ENCODE results near the gene ZBTB45.

Gene ZBTB45

DNA sequence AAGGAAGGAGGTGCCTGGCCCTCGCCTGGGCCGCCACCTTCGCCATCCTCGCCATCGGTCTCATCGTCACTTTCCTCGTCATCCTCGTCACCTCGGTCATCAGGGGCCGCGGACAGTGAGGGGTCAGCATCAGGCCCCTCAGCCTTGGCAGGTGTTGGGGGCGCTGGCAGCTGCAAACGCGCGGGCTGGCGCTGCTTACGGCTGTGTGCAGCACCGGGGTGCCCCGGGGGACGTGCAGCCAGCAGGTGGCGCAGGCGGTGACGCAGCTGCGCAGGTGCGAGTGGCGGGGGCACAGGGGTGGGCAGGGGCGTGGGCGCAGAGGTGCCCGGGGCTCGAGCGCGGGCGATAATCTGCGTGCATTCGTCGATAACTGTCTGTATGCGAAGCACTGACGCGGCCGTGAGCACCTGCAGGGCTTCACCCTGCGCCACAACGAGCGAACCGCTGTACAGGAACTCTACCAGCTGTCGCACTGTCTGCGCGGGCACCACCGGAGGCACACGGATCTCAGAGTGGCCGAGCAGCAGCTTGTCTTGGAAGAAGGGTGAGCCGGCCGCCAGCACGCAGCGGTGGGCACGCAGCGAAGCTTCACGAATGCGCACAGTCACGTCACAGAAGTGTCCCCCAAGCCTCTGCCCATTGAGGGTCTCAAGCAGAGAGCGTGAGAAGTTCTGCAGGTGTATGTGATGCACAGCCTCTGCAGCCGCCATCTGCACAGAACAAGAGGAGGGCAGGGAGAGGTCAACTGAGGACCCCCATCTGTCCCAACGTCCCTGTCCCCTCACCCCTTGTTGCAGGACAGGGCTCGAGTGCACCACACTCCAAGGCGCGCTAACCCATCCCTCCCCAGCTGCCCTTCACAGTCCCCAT is 2.4 kb downstream of the ZBTB45 start:
- Histone ChIP-seq H3K27me3 (ENCODE audit: insufficient read depth, low read length) (no peaks in the 10 kb centered on the region), H3K4ac (ENCODE audit: low read depth, low read length) (peak overlapping the region; percentile 49), H3K14ac (ENCODE audit: low read length) (no peak overlapping the region), H3K27ac (ENCODE audit: low read depth, low read length) (no peak overlapping the region), H2AK5ac (ENCODE audit: low read length) (no peak overlapping the region), H3K9ac (ENCODE audit: low read length) (no peak overlapping the region), H4K91ac (ENCODE audit: low read depth, low read length) (no peak overlapping the region), H3K4me2 (ENCODE audit: low read length) (no peak overlapping the region), H3K18ac (ENCODE audit: low read length) (no peak overlapping the region), H3K4me1 (ENCODE audit: control insufficient read depth in 1 of 2, insufficient read depth in 2 of 2, low read length in 2 of 2) (peaks cover 13 to 16% of the 10 kb centered on the region in 2 experiments), H3K4me3 (ENCODE audit: low read depth, low read length) (peak overlapping the region; percentile 34), H3K23ac (ENCODE audit: low read length) (no peak overlapping the region), H2BK5ac (ENCODE audit: low read depth, low read length, poor library complexity) (no peak overlapping the region), H3K79me1 (ENCODE audit: low read length) (peaks cover 17% of the 10 kb centered on the region), H3K79me2 (ENCODE audit: control insufficient read depth, insufficient read depth, low read length, poor library complexity) (peaks cover 21% of the 10 kb centered on the region), H2AFZ (ENCODE audit: insufficient read depth, low read length, poor library complexity) (no peak overlapping the region), H3K36me3 (ENCODE audit: control insufficient read depth in 1 of 2, insufficient read depth in 2 of 2, low read length in 2 of 2) (peaks cover 21 to 25% of the 10 kb centered on the region in 2 experiments), H4K12ac (ENCODE audit: low read depth, low read length) (no peak overlapping the region), H3K9me3 (ENCODE audit: insufficient read depth, low read depth, low read length) (no peaks in the 10 kb centered on the region), H2BK120ac (ENCODE audit: insufficient read depth, low read length, poor library complexity) (no peak overlapping the region), H4K8ac (ENCODE audit: low read depth, low read length) (no peak overlapping the region), H2BK12ac (ENCODE audit: low read length) (no peak overlapping the region)
- WGBS (ENCODE audit: extremely low coverage, insufficient coverage, insufficient read length), result no CpG with 5 or more reads among the region's 65 CpGs
- DNase-seq, result no peak

DNA sequence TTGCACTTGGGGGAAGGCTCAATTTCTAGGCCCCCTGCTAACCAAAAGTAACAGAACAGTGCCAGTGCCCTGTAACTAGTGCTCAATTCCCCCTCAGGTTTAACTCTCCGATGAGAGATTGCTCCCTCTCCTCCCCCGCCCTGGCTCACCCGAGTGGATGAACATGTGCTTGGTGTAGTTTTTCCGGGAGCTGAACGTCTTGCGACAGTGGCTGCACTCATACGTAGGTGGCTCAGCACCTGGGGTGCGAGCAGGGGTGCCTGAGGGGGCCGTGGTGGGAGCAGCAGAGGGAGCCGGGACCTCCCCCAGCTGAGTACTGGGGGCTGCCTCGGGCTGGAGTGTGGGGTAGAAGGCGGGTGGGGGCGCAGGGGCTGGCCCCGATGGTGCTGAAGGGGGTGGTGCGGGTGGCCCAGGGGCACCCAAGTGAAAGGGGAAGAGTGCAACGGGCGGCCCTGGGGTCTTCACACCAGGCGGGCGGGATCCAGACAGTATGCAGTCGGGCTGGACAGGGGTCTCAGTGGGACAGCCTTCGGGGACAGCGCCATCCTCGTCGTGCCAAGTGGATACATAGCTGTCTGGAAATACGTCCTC is 3.3 kb downstream of the ZBTB45 start:
- Histone ChIP-seq H2BK120ac (ENCODE audit: insufficient read depth, low read length, poor library complexity) (no peak overlapping the region), H3K4ac (ENCODE audit: low read depth, low read length) (no peak overlapping the region), H4K12ac (ENCODE audit: low read depth, low read length) (no peak overlapping the region), H3K23ac (ENCODE audit: low read length) (no peak overlapping the region), H2AK5ac (ENCODE audit: low read length) (no peak overlapping the region), H2AFZ (ENCODE audit: insufficient read depth, low read length, poor library complexity) (no peak overlapping the region), H3K4me1 (ENCODE audit: control insufficient read depth in 1 of 2, insufficient read depth in 2 of 2, low read length in 2 of 2) (peaks cover 13 to 16% of the 10 kb centered on the region in 2 experiments), H3K27ac (ENCODE audit: low read depth, low read length) (no peak overlapping the region), H3K36me3 (ENCODE audit: control insufficient read depth in 1 of 2, insufficient read depth in 2 of 2, low read length in 2 of 2) (peaks cover 21 to 25% of the 10 kb centered on the region in 2 experiments), H3K18ac (ENCODE audit: low read length) (no peak overlapping the region), H3K27me3 (ENCODE audit: insufficient read depth, low read length) (no peaks in the 10 kb centered on the region), H3K4me2 (ENCODE audit: low read length) (no peak overlapping the region), H3K79me2 (ENCODE audit: control insufficient read depth, insufficient read depth, low read length, poor library complexity) (peaks cover 21% of the 10 kb centered on the region), H2BK12ac (ENCODE audit: low read length) (no peak overlapping the region), H3K9me3 (ENCODE audit: insufficient read depth, low read depth, low read length) (no peaks in the 10 kb centered on the region), H4K91ac (ENCODE audit: low read depth, low read length) (no peak overlapping the region), H4K8ac (ENCODE audit: low read depth, low read length) (no peak overlapping the region), H3K79me1 (ENCODE audit: low read length) (peaks cover 17% of the 10 kb centered on the region), H3K4me3 (ENCODE audit: low read depth, low read length) (no peak overlapping the region), H3K9ac (ENCODE audit: low read length) (no peak overlapping the region), H2BK5ac (ENCODE audit: low read depth, low read length, poor library complexity) (no peak overlapping the region), H3K14ac (ENCODE audit: low read length) (no peak overlapping the region)
- no peak for DNase-seq
- WGBS (ENCODE audit: extremely low coverage, insufficient coverage, insufficient read length), result no CpG with 5 or more reads among the region's 25 CpGs

DNA sequence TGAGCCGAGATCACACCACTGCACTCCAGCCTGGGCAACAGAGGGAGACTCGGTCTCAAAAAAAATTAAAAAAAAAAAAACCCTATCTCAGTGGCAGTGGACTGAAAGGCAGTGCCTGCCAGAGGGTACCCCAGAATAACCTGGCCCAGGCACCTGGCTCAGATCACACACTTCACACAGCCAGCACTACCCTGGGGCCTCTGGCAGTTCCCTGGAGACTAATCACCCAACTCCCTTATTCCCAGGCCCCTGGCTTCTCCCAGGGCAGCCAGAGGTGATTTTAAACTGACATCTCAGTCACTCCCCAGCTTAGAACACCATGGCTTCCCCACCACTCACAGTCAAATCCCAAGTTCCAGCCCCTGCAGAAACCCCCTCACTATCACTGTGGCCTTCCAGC is 4.4 kb downstream of the ZBTB45 start:
- no peak overlapping the region for H3K18ac ChIP-seq (ENCODE audit: low read length)
- no peak overlapping the region for H3K9ac ChIP-seq (ENCODE audit: low read length)
- H3K4me1 ChIP-seq (ENCODE audit: control insufficient read depth in 1 of 2, insufficient read depth in 2 of 2, low read length in 2 of 2), result peaks cover 13 to 16% of the 10 kb centered on the region in 2 experiments
- H3K27me3 ChIP-seq (ENCODE audit: insufficient read depth, low read length), result no peaks in the 10 kb centered on the region
- H3K79me1 ChIP-seq (ENCODE audit: low read length), result peaks cover 17% of the 10 kb centered on the region
- no peak overlapping the region for H2BK12ac ChIP-seq (ENCODE audit: low read length)
- peaks cover 21% of the 10 kb centered on the region for H3K79me2 ChIP-seq (ENCODE audit: control insufficient read depth, insufficient read depth, low read length, poor library complexity)
- no peak overlapping the region for H4K8ac ChIP-seq (ENCODE audit: low read depth, low read length)
- no peak overlapping the region for H2AFZ ChIP-seq (ENCODE audit: insufficient read depth, low read length, poor library complexity)
- no peak overlapping the region for H3K4ac ChIP-seq (ENCODE audit: low read depth, low read length)
- no peak overlapping the region for H3K4me2 ChIP-seq (ENCODE audit: low read length)
- no peak overlapping the region for H3K23ac ChIP-seq (ENCODE audit: low read length)
- H3K36me3 ChIP-seq (ENCODE audit: control insufficient read depth in 1 of 2, insufficient read depth in 2 of 2, low read length in 2 of 2), result peaks cover 21 to 25% of the 10 kb centered on the region in 2 experiments
- H2AK5ac ChIP-seq (ENCODE audit: low read length), result no peak overlapping the region
- H4K91ac ChIP-seq (ENCODE audit: low read depth, low read length), result no peak overlapping the region
- DNase-seq, result no peak
- H2BK120ac ChIP-seq (ENCODE audit: insufficient read depth, low read length, poor library complexity), result no peak overlapping the region
- no peak overlapping the region for H3K27ac ChIP-seq (ENCODE audit: low read depth, low read length)
- no peaks in the 10 kb centered on the region for H3K9me3 ChIP-seq (ENCODE audit: insufficient read depth, low read depth, low read length)
- H4K12ac ChIP-seq (ENCODE audit: low read depth, low read length), result no peak overlapping the region
- no peak overlapping the region for H2BK5ac ChIP-seq (ENCODE audit: low read depth, low read length, poor library complexity)
- H3K4me3 ChIP-seq (ENCODE audit: low read depth, low read length), result no peak overlapping the region
- no CpG with 5 or more reads among the region's 2 CpGs for WGBS (ENCODE audit: extremely low coverage, insufficient coverage, insufficient read length)
- no peak overlapping the region for H3K14ac ChIP-seq (ENCODE audit: low read length)

DNA sequence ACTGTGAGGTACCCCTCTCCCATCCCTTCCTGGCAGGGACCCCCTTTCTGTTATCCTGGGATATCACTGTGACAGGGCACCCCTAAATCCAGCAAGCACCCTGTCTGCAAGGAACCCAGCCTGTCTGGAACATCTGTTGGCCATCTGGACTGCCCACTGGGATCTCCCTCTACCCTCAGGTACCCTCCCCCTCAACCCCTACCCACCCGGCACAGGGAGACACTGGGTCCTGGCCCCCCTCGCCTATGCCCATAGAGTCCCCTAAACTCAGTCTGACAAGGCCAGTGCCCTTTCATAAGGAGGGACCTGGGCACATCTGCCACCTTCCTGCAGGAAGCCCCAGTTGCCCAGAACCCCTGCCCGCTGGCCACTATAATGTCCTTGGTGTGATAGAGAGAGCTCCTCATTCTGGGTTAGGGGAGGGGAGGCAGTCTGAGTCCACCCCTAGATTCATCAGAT is 5.0 kb downstream of the ZBTB45 start:
- Histone ChIP-seq H3K4me3 (ENCODE audit: low read depth, low read length) (peak overlapping the region; percentile 62), H3K23ac (ENCODE audit: low read length) (no peak overlapping the region), H2BK12ac (ENCODE audit: low read length) (no peak overlapping the region), H3K9me3 (ENCODE audit: insufficient read depth, low read depth, low read length) (no peaks in the 10 kb centered on the region), H2BK120ac (ENCODE audit: insufficient read depth, low read length, poor library complexity) (no peak overlapping the region), H3K4me2 (ENCODE audit: low read length) (peak overlapping the region; percentile 50), H3K4ac (ENCODE audit: low read depth, low read length) (no peak overlapping the region), H3K4me1 (ENCODE audit: control insufficient read depth in 1 of 2, insufficient read depth in 2 of 2, low read length in 2 of 2) (peaks cover 13 to 16% of the 10 kb centered on the region in 2 experiments), H4K12ac (ENCODE audit: low read depth, low read length) (peak overlapping the region; percentile 76), H3K9ac (ENCODE audit: low read length) (peak overlapping the region; percentile 67), H2BK5ac (ENCODE audit: low read depth, low read length, poor library complexity) (peak overlapping the region; percentile 5), H3K14ac (ENCODE audit: low read length) (peak overlapping the region; percentile 57), H3K18ac (ENCODE audit: low read length) (peak overlapping the region; percentile 68), H3K79me1 (ENCODE audit: low read length) (peaks cover 12% of the 10 kb centered on the region), H3K36me3 (ENCODE audit: control insufficient read depth in 1 of 2, insufficient read depth in 2 of 2, low read length in 2 of 2) (peaks cover 22 to 27% of the 10 kb centered on the region in 2 experiments), H2AFZ (ENCODE audit: insufficient read depth, low read length, poor library complexity) (no peak overlapping the region), H4K8ac (ENCODE audit: low read depth, low read length) (peak overlapping the region; percentile 72), H3K27ac (ENCODE audit: low read depth, low read length) (no peak overlapping the region), H3K27me3 (ENCODE audit: insufficient read depth, low read length) (no peaks in the 10 kb centered on the region), H3K79me2 (ENCODE audit: control insufficient read depth, insufficient read depth, low read length, poor library complexity) (peaks cover 21% of the 10 kb centered on the region), H2AK5ac (ENCODE audit: low read length) (peak overlapping the region; percentile 51), H4K91ac (ENCODE audit: low read depth, low read length) (peak overlapping the region; percentile 81)
- DNase-seq, result no peak
- WGBS (ENCODE audit: extremely low coverage, insufficient coverage, insufficient read length), result no CpG with 5 or more reads among the region's 3 CpGs

Data from trophoblast cell (in vitro differentiated cells and primary cell).